Medulla oblongata (tissue), 1 donor: ENCODE data around the gene LPP.

Experiments used
- DNase-seq: peaks from one replicate; pipeline ENCODE4 v3.0.0-alpha.2; 2015; ENCODE audit errors: extremely low spot score

The LPP gene

GRCh38 chr3:188220097-188220788 lies 66.3 kb downstream of the LPP start:
- no peak for DNase-seq

- DNase-seq, result no peak
These were observed 67.2 kb downstream of the LPP start for GRCh38 chr3:188220988-188221818.

- DNase-seq, result no peak
These were observed 70.0 kb downstream of the LPP start for GRCh38 chr3:188223936-188224335.

- DNase-seq, result no peak
These were observed 73.5 kb downstream of the LPP start for GRCh38 chr3:188227442-188227841.

- no peak for DNase-seq
These were observed 75.2 kb downstream of the LPP start for GRCh38 chr3:188229177-188229576.

GRCh38 chr3:188229726-188230125 lies 75.8 kb downstream of the LPP start:
- no peak for DNase-seq

- no peak for DNase-seq
These were observed 77.0 kb downstream of the LPP start for GRCh38 chr3:188230962-188231361.

GRCh38 chr3:188231456-188231855 lies 77.5 kb downstream of the LPP start:
- no peak for DNase-seq

- no peak for DNase-seq
These were observed 78.7 kb downstream of the LPP start for GRCh38 chr3:188232656-188233055.

GRCh38 chr3:188233320-188233719 lies 79.4 kb downstream of the LPP start:
- DNase-seq, result no peak

- DNase-seq, result no peak
These were observed 80.2 kb downstream of the LPP start for GRCh38 chr3:188234132-188234531.

- no peak for DNase-seq
These were observed 82.3 kb downstream of the LPP start for GRCh38 chr3:188236271-188236670.

- DNase-seq, result no peak
These were observed 85.1 kb downstream of the LPP start for GRCh38 chr3:188239035-188239434.

GRCh38 chr3:188239577-188239976 lies 85.6 kb downstream of the LPP start:
- no peak for DNase-seq

- DNase-seq, result no peak
These were observed 86.4 kb downstream of the LPP start for GRCh38 chr3:188240189-188240981.

GRCh38 chr3:188241072-188241471 lies 87.1 kb downstream of the LPP start:
- peak; percentile 46 for DNase-seq

- DNase-seq, result no peak
These were observed 87.9 kb downstream of the LPP start for GRCh38 chr3:188241883-188242282.

- no peak for DNase-seq
These were observed 88.6 kb downstream of the LPP start for GRCh38 chr3:188242436-188243123.

- DNase-seq, result no peak
These were observed 89.3 kb downstream of the LPP start for GRCh38 chr3:188243124-188243795.

GRCh38 chr3:188244395-188244861 lies 90.5 kb downstream of the LPP start:
- DNase-seq, result no peak

GRCh38 chr3:188246905-188247304 lies 92.9 kb downstream of the LPP start:
- no peak for DNase-seq
